GM12801 (cell line): ENCODE measurements around the gene ZNF654.

ENCODE experiments used
- CTCF ChIP-seq: IDR thresholded peaks from one replicate; pipeline ENCODE4 v1.5.1; 2011; ENCODE audit warnings: control low read depth; ENCODE audit not compliant: insufficient read length; ENCODE audit errors: extremely low read depth

Gene ZNF654

GRCh38 chr3:88058581-88059379 is at the start of gene ZNF654, which contains the start of gene CGGBP1:
TSS of gene ZNF654 (plus strand) at chr3:88059255. CDS start at chr3:88059320, 65 bp downstream.
TSS of gene CGGBP1 (minus strand) at chr3:88059005. CDS start at chr3:88055976, 3,029 bp downstream.
- no peak for TF ChIP-seq CTCF

- TF ChIP-seq CTCF, result no peak
Measured at GRCh38 chr3:88010810-88011209, 48.2 kb upstream of the ZNF654 start.

GRCh38 chr3:88013592-88013991 is 45.5 kb upstream of the ZNF654 start:
- no peak for TF ChIP-seq CTCF

- no peak for TF ChIP-seq CTCF
Measured at GRCh38 chr3:88019024-88019423, 40.0 kb upstream of the ZNF654 start.

- TF ChIP-seq CTCF, result no peak
Measured at GRCh38 chr3:88025001-88025552, 34.0 kb upstream of the ZNF654 start.

- no peak for TF ChIP-seq CTCF
Measured at GRCh38 chr3:88028876-88029275, 30.2 kb upstream of the ZNF654 start.

- TF ChIP-seq CTCF, result no peak
Measured at GRCh38 chr3:88030210-88030609, 28.8 kb upstream of the ZNF654 start.
